ENCODE results near the gene FMN2. TPM values are rescaled to one million over a fixed set of nuclear protein-coding genes. Genes with fewer than 3 reads are reported as not detected.
"Not testable (repeated sequence)": the region's sequence is repeated elsewhere in the genome, so short reads cannot be mapped to it uniquely, and the experiment has no call there.

Gene FMN2
- total RNA-seq, 1 experiment from 2014 or later, result 5.3 TPM

DNA sequence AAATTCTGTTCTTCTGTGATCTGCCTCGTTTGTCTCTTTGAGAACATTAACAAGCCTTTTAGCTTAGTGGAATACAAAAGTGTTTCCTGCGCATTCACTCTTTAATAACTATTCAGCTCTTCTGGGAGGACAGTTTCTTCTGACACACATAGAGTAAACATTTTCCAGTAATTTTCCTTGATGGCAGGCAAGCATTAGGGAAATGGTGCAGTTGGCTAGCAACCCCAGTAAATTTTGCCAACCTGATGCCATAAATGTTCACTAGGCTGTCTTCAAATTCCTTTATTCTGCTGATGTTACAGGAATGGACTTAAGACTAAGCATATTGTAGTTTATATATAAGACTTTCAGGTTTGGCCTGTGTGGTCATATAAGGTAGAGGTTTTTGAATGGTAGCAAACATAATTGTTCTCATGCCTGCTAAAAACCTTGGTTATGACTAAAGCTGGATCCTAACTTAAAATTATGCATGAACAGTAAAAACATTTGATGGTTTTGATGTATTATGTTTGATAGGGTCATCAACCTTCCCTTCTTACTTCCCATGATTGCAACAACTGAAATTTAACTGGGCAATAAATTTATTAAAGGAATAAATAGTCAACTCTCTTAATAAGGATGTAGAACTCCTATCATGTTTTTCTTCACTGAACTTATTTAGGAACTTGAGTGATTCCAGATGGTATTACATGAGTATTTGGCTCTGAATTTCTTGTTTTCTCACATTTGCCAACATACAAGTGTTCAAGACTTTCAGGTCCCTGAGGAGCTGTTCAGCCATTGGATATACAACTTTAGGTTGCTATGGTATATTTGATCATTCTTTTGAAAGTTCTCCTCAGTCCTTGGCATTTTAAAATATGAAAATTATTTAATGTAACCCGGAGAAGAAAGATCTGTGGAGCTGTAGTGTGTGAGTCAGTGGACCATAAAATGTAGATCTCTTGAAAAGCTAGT lies 223.4 kb downstream of the FMN2 start:
- Mint-ChIP-seq H3K27me3 (ENCODE audit: insufficient read depth, unreplicated experiment) (no peaks in the 10 kb centered on the region), H3K4me1 (ENCODE audit: insufficient read depth, unreplicated experiment) (peaks cover 23% of the 10 kb centered on the region), H3K9me3 (ENCODE audit: unreplicated experiment) (peaks cover 21% of the 10 kb centered on the region), H3K4me3 (ENCODE audit: unreplicated experiment) (no peak overlapping the region), H3K36me3 (ENCODE audit: insufficient read depth, unreplicated experiment) (no peaks in the 10 kb centered on the region), H3K27ac (ENCODE audit: low read depth, unreplicated experiment) (no peak overlapping the region)
- no TSS peak for BruUV-seq (replicated peaks)
- no peak for DNase-seq (ENCODE audit: unreplicated experiment)
- TF ChIP-seq, protein P1, sequence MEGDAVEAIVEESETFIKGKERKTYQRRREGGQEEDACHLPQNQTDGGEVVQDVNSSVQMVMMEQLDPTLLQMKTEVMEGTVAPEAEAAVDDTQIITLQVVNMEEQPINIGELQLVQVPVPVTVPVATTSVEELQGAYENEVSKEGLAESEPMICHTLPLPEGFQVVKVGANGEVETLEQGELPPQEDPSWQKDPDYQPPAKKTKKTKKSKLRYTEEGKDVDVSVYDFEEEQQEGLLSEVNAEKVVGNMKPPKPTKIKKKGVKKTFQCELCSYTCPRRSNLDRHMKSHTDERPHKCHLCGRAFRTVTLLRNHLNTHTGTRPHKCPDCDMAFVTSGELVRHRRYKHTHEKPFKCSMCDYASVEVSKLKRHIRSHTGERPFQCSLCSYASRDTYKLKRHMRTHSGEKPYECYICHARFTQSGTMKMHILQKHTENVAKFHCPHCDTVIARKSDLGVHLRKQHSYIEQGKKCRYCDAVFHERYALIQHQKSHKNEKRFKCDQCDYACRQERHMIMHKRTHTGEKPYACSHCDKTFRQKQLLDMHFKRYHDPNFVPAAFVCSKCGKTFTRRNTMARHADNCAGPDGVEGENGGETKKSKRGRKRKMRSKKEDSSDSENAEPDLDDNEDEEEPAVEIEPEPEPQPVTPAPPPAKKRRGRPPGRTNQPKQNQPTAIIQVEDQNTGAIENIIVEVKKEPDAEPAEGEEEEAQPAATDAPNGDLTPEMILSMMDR (IDR thresholded peaks at IDR 0.05; ENCODE audit: unreplicated experiment), result no peak
- intact Hi-C loops (cut with micrococcal nuclease), result loop anchor here (5.0 kb wide), 1 partner anchor 72 kb away; no protein-coding TSS in a partner anchor
- POLR2A ChIA-PET, result interaction anchor here (1.3 kb wide), 1 partner anchor 11 kb away, joined by 4 read pairs; no protein-coding TSS in a partner anchor
- CTCF ChIA-PET, result interaction anchor here (0.5 to 1.4 kb wide), 4 partner anchors 10 to 468 kb away, joined by 3 to 7 read pairs (median 3); no protein-coding TSS in a partner anchor

GRCh38 chr1:240319998-240320397 lies 228.3 kb downstream of the FMN2 start:
- intact Hi-C loops (cut with micrococcal nuclease), result no loop called here
- no peak overlapping the region for H3K27ac Mint-ChIP-seq (ENCODE audit: low read depth, unreplicated experiment)
- ChIA-PET CTCF (no interaction called here), POLR2A (no interaction called here)
- H3K4me3 Mint-ChIP-seq (ENCODE audit: unreplicated experiment), result no peak overlapping the region
- TF ChIP-seq, protein P1 (IDR thresholded peaks at IDR 0.05; ENCODE audit: unreplicated experiment), result no peak
- H3K4me1 Mint-ChIP-seq (ENCODE audit: insufficient read depth, unreplicated experiment), result no peaks in the 10 kb centered on the region
- no peaks in the 10 kb centered on the region for H3K27me3 Mint-ChIP-seq (ENCODE audit: insufficient read depth, unreplicated experiment)
- peaks cover 36% of the 10 kb centered on the region for H3K9me3 Mint-ChIP-seq (ENCODE audit: unreplicated experiment)
- no peak for DNase-seq (ENCODE audit: unreplicated experiment)
- no peaks in the 10 kb centered on the region for H3K36me3 Mint-ChIP-seq (ENCODE audit: insufficient read depth, unreplicated experiment)
- no TSS peak for BruUV-seq (replicated peaks)

DNA sequence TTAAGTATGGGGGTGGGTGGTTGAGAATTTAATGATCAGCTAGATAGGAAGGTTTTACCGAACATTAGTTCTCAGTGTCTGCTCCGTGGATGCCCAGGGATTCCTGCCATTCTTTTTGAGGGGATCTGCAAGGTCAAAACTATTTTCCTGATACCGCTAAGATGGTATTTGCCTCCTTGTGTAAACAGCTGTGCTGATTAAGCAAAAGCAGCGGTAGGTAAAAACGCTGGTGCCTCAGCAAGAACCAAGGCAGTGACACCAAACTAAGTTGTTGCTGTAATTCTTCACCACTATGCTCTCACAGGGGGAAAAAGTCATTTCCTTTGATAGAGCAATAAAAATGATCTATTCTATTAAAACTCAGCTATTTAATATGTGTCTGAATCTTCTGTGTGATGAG lies 229.0 kb downstream of the FMN2 start:
- Mint-ChIP-seq H3K27me3 (ENCODE audit: insufficient read depth, unreplicated experiment) (no peaks in the 10 kb centered on the region), H3K4me1 (ENCODE audit: insufficient read depth, unreplicated experiment) (no peaks in the 10 kb centered on the region), H3K4me3 (ENCODE audit: unreplicated experiment) (no peak overlapping the region), H3K36me3 (ENCODE audit: insufficient read depth, unreplicated experiment) (no peaks in the 10 kb centered on the region), H3K9me3 (ENCODE audit: unreplicated experiment) (peaks cover 36% of the 10 kb centered on the region), H3K27ac (ENCODE audit: low read depth, unreplicated experiment) (no peak overlapping the region)
- DNase-seq (ENCODE audit: unreplicated experiment), result no peak
- intact Hi-C loops (cut with micrococcal nuclease), result no loop called here
- POLR2A ChIA-PET, result interaction anchor here (1.8 kb wide), 1 partner anchor 7 kb away, joined by 4 read pairs; no protein-coding TSS in a partner anchor
- TF ChIP-seq, protein P1 (IDR thresholded peaks at IDR 0.05; ENCODE audit: unreplicated experiment), result no peak
- no TSS peak for BruUV-seq (replicated peaks)
- CTCF ChIA-PET, result interaction anchor here (0.6 to 1.2 kb wide), 3 partner anchors 10 to 371 kb away, joined by 3 to 8 read pairs (median 4); no protein-coding TSS in a partner anchor

DNA sequence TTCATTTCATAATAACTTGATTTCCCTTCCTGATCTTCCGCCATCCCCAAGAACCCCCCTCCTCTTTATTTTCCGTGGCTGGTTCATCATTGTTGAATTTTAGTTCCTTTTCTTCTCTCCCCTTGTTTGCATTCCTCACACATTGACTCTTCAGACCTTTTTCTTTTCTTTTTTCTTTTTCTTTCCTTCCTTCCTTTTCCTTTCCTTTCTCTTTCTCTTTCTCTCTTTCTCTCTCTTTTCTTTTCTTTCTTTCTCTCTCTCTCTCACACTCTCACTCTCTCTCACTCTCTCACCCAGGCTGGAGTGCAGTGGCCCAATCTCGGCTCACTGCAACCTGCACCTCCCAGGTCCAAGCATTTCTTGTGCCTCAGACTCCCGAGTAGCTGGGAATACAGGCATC lies 231.3 kb downstream of the FMN2 start:
- Mint-ChIP-seq H3K27ac (ENCODE audit: low read depth, unreplicated experiment) (no peak overlapping the region), H3K9me3 (ENCODE audit: unreplicated experiment) (peaks cover 33% of the 10 kb centered on the region)
- no TSS peak for BruUV-seq (replicated peaks)

DNA sequence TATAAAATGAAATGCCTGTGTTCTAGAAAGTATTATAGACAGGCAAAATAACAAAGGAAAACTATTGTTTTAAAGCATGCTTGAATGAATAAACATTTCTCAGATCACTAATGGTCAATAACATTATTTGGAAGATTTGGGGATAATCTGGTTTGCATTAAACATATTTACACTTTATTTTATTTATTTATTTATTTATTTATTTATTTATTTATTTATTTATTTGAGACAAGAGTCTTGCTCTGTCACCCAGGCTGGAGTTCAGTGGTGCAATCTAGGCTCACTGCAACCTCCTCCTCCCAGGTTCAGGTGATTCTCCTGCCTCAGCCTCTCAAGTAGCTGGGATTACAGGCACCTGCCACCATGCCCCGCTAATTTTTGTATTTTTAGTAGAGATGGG lies 236.7 kb downstream of the FMN2 start:
- intact Hi-C loops (cut with micrococcal nuclease); H3K4me3 Mint-ChIP-seq (ENCODE audit: unreplicated experiment); DNase-seq (ENCODE audit: unreplicated experiment); H3K36me3 Mint-ChIP-seq (ENCODE audit: insufficient read depth, unreplicated experiment); H3K27me3 Mint-ChIP-seq (ENCODE audit: insufficient read depth, unreplicated experiment); POLR2A ChIA-PET; H3K27ac Mint-ChIP-seq (ENCODE audit: low read depth, unreplicated experiment); BruUV-seq (replicated peaks); H3K4me1 Mint-ChIP-seq (ENCODE audit: insufficient read depth, unreplicated experiment); H3K9me3 Mint-ChIP-seq (ENCODE audit: unreplicated experiment): not testable (repeated sequence)
- CTCF ChIA-PET, result interaction anchor here (0.6 kb wide), 1 partner anchor 314 kb away, joined by 3 read pairs; no protein-coding TSS in a partner anchor

More for the DNA sequence above, 231.3 kb downstream of the FMN2 start:
- intact Hi-C loops (cut with micrococcal nuclease), result no loop called here
- Mint-ChIP-seq H3K27me3 (ENCODE audit: insufficient read depth, unreplicated experiment) (no peaks in the 10 kb centered on the region), H3K36me3 (ENCODE audit: insufficient read depth, unreplicated experiment) (no peaks in the 10 kb centered on the region), H3K4me1 (ENCODE audit: insufficient read depth, unreplicated experiment) (no peaks in the 10 kb centered on the region), H3K4me3 (ENCODE audit: unreplicated experiment) (no peak overlapping the region)
- ChIA-PET CTCF (no interaction called here), POLR2A (no interaction called here)
- no peak for DNase-seq (ENCODE audit: unreplicated experiment)
- TF ChIP-seq, protein P1 (IDR thresholded peaks at IDR 0.05; ENCODE audit: unreplicated experiment), result no peak
